HFF-Myc (cell line): ENCODE data around the gene NLRP12.
"Not testable (repeated sequence)": the region's sequence is repeated elsewhere in the genome, so short reads cannot be mapped to it uniquely, and the experiment has no call there.

Experiments
- DNase-seq: peaks from one replicate; pipeline ENCODE4 v3.0.0-alpha.2; 2011; ENCODE audit warnings: low read depth; ENCODE audit errors: extremely low read depth
- H3K4me3 ChIP-seq: replicated peaks from 2 replicates; pipeline ENCODE4 v1.5.1; 2011; ENCODE audit warnings: low read depth, mild to moderate bottlenecking, control low read depth, low read length
- CTCF ChIP-seq: IDR thresholded peaks from 2 replicates; pipeline ENCODE4 v1.5.1; 2012; ENCODE audit warnings: mild to moderate bottlenecking, low read depth, low read length, control low read depth; ENCODE audit errors: missing control alignments

The NLRP12 gene

GRCh38 chr19:53789708-53790678 lies 34.1 kb downstream of the NLRP12 start:
- DNase-seq: no peak
- TF ChIP-seq CTCF: no peak
- no peak overlapping the region for H3K4me3 ChIP-seq

DNA sequence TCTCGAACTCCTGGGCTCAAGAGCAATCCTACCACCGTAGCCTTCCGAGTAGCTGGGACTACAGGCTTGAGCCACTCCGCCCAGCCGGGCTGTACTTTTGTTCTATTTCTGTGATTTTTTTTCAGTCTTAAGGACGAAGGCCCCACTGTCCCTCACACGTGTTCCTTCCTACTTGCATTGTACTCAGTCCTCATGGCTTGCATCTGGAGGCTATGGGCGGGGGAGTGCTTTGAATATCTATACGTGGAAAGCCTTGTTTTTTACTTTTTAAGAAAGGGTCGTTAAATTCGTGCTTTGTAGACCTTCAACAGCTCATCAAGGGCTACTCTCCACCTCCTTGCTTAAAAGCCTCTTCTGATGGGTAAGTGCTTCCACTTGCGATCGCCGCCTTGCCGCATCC lies 36.8 kb downstream of the NLRP12 start:
- no peak overlapping the region for H3K4me3 ChIP-seq
- no peak for TF ChIP-seq CTCF
- no peak for DNase-seq

DNA sequence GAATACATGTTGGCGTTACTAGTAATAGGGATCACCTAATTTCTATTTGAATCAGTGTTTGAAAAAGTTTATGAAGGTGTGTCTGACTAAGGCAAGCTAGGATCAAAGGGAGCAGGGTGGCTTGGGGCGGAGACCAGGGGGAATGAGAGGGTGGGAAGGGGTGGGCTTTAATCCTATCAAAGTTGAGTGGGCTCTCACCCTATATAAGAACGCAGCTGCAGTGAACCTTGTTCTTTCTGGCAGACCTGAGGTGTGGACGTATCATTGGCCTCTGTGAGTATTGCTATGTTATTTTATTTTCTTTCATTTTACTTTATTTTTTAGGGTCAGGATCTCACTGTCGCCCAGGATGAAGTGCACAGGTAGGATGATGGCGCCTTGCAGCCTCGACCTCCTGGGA lies 37.4 kb downstream of the NLRP12 start:
- TF ChIP-seq CTCF: no peak
- no peak overlapping the region for H3K4me3 ChIP-seq
- DNase-seq: no peak

- DNase-seq: no peak
- H3K4me3 ChIP-seq: no peak overlapping the region
- TF ChIP-seq CTCF: no peak
Measured at GRCh38 chr19:53785196-53785889, 38.8 kb downstream of the NLRP12 start.

- H3K4me3 ChIP-seq: no peak overlapping the region
- no peak for DNase-seq
- no peak for TF ChIP-seq CTCF
Measured at GRCh38 chr19:53782698-53783097, 41.4 kb downstream of the NLRP12 start.

- not testable (repeated sequence) for DNase-seq, H3K4me3 ChIP-seq
Measured at GRCh38 chr19:53781332-53781731, 42.8 kb downstream of the NLRP12 start.

DNA sequence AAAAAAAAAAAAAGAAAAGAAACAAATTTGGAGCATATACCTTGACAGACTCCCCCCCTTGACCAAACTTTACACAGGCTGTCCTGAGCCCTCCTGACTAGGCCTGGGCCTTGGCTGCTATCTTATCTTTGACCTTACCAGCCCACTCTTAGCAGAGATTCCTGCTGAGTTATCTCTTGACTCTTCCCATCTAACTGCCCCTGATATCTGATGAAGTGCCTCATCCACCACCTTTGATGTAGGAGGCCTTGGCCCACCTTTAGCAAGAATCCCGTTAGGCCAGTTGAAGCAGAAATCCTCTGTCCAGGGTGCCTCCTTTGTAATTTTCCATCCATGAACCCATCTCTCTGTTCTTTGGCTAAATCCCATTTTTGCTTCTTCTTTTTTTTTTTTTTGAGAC lies 43.6 kb downstream of the NLRP12 start:
- no peak for DNase-seq
- H3K4me3 ChIP-seq: no peak overlapping the region
- TF ChIP-seq CTCF: no peak
